Right atrium auricular region (tissue), 2 donors: Measurements from ENCODE around the gene C6orf163. TPM values are rescaled to one million over a fixed set of nuclear protein-coding genes. Genes with fewer than 3 reads are reported as not detected.

ENCODE experiments used
- DNase-seq: peaks from one replicate; pipeline ENCODE4 v3.0.0-alpha.2; 2019; ENCODE audit warnings: low spot score
- H3K27ac ChIP-seq, 2 donors: fragments of 200-600 bp; sonication (generic); 1 replicate in 1 of 2; 2 replicates in 1 of 2; pipeline ENCODE4 v1.5.1; 2016 to 2019
- H3K27me3 ChIP-seq, 2 donors: fragments of 200-600 bp; sonication (generic); one replicate each; pipeline versions ENCODE4 v1.5.1 to v1.6.0; 2017 to 2019
- H3K36me3 ChIP-seq: fragments of 200-600 bp; sonication (generic); one replicate; pipeline ENCODE4 v1.5.1; 2016
- H3K4me1 ChIP-seq, 2 donors: fragments of 200-600 bp; sonication (generic); one replicate each; pipeline versions ENCODE4 v1.5.1 to v1.6.0; 2017 to 2019
- H3K4me3 ChIP-seq, 2 donors: fragments of 200-600 bp; sonication (generic); 1 replicate in 1 of 2; 2 replicates in 1 of 2; pipeline ENCODE4 v1.5.1; 2017 to 2019; ENCODE audit warnings: mild to moderate bottlenecking in 1 of 2, moderate library complexity in 1 of 2
- H3K9me3 ChIP-seq, 2 donors: fragments of 200-600 bp; sonication (generic); one replicate each; pipeline ENCODE4 v1.5.1; 2019
- CTCF ChIP-seq, 2 donors: fragments of 200-600 bp; sonication (generic); IDR thresholded peaks; one replicate each; pipeline ENCODE4 v1.5.1; 2019; ENCODE audit warnings: antibody characterized with exemption in 2 of 2
- total RNA-seq, 2 donors: library from RNA; depleted of rRNA; stranded (reverse); fragments of >200 nt; gene quantifications; one replicate each; pipeline ENCODE4 v1.1.0, GENCODE V29; 2016

C6orf163 gene
- total RNA-seq, 2 donors from 2014 or later, result 1.5 TPM

GRCh38 chr6:87393026-87393622, 48.5 kb downstream of the C6orf163 start:
- DNase-seq, result no peak
- H3K36me3 ChIP-seq, result no peaks in the 10 kb centered on the region
- no peak overlapping the region for H3K27ac ChIP-seq
- peak; percentile 77 to 82 for TF ChIP-seq CTCF (IDR thresholded peaks at IDR 0.05)
- H3K4me3 ChIP-seq, result no peak overlapping the region
- no peaks in the 10 kb centered on the region for H3K27me3 ChIP-seq
- no peaks in the 10 kb centered on the region for H3K9me3 ChIP-seq
- H3K4me1 ChIP-seq, result no peaks in the 10 kb centered on the region

GRCh38 chr6:87395431-87395830, 50.8 kb downstream of the C6orf163 start:
- no peak for TF ChIP-seq CTCF (IDR thresholded peaks at IDR 0.05)
- Histone ChIP-seq H3K9me3 (no peaks in the 10 kb centered on the region), H3K27ac (no peak overlapping the region), H3K27me3 (no peaks in the 10 kb centered on the region), H3K4me3 (no peak overlapping the region), H3K4me1 (no peaks in the 10 kb centered on the region), H3K36me3 (no peaks in the 10 kb centered on the region)
- DNase-seq, result no peak

DNA sequence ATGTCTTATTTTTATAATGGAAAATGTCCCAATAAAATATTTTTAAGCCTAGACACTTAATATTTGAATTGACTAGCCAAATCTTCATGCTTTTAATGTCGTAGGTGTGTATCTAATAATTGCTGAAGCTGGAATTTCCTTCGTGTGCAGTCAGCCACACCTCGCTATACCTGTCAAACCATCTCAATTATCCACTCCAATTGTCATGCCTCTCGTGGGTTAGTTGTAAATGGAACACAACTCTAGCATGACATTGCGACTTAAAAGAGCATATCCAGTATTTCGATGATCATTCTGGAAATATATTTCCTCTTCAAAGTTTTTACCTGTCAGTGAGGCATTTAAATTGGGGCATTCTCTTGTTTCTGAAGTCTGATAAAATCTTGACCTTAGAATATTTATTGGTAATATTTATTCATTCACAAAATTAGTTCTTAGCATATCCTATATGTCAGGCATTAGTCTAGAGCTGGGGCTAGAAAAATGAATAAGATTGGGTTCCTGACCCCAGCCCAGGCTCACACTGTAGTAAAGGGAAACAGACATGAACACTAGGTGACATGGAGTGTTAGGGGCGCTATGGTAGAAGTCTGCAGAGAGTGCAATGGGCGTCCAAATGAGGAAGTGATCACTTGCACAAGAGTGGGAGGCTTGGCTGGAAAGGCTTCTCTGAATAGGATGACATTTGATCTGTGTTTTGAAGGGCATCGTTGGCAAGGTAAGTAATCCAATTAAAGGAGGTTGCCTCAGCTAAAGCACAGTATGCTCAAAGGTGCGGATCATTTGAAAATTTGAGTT, 52.2 kb downstream of the C6orf163 start:
- no peaks in the 10 kb centered on the region for H3K4me1 ChIP-seq
- H3K27me3 ChIP-seq, result no peaks in the 10 kb centered on the region
- H3K27ac ChIP-seq, result no peak overlapping the region
- TF ChIP-seq CTCF (IDR thresholded peaks at IDR 0.05), result no peak
- DNase-seq, result no peak
- H3K9me3 ChIP-seq, result no peaks in the 10 kb centered on the region
- H3K4me3 ChIP-seq, result no peak overlapping the region
- no peaks in the 10 kb centered on the region for H3K36me3 ChIP-seq

- Histone ChIP-seq H3K36me3 (no peaks in the 10 kb centered on the region), H3K27ac (no peak overlapping the region), H3K27me3 (no peaks in the 10 kb centered on the region), H3K9me3 (no peaks in the 10 kb centered on the region), H3K4me1 (no peaks in the 10 kb centered on the region), H3K4me3 (no peak overlapping the region)
- DNase-seq, result no peak
- TF ChIP-seq CTCF (IDR thresholded peaks at IDR 0.05), result no peak
Observed at GRCh38 chr6:87397656-87398055, 53.0 kb downstream of the C6orf163 start.

- no peaks in the 10 kb centered on the region for H3K36me3 ChIP-seq
- no peaks in the 10 kb centered on the region for H3K27me3 ChIP-seq
- TF ChIP-seq CTCF (IDR thresholded peaks at IDR 0.05), result no peak
Observed at GRCh38 chr6:87401832-87402231, 57.2 kb downstream of the C6orf163 start.

More at GRCh38 chr6:87401832-87402231, 57.2 kb downstream of the C6orf163 start:
- no peaks in the 10 kb centered on the region for H3K4me1 ChIP-seq
- no peak for DNase-seq
- H3K4me3 ChIP-seq, result no peak overlapping the region
- H3K27ac ChIP-seq, result no peak overlapping the region
- no peaks in the 10 kb centered on the region for H3K9me3 ChIP-seq
